HG03280 (cell line): ENCODE data around the gene GATAD2B.

Experiments used
- ATAC-seq: cut with Tn5 transposase; IDR thresholded peaks from one replicate; pipeline ENCODE4 v1.9.1; 2021; ENCODE audit warnings: mild to moderate bottlenecking, moderate library complexity; ENCODE audit not compliant: unreplicated experiment

GATAD2B gene

DNA sequence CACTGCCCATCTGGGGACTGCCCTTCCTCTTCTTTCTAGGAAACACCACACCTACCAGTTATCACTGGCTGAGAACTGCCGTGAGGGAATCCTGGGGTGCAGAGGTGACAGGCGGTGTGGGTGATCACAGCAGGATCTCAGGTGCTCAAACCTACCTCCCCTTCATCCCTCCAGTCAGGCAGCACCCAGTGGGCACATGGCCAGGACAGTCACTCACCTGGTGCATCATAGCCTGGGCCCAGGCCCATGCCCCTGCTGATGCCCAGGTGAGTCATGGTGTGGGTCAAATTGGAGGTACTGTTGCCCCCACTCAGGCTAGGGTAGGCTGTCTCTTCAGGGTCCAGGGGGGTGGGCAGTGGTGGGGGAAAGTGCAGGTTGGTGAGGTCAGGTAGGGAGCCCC, 29.0 kb upstream of the GATAD2B start:
- no peak for ATAC-seq

DNA sequence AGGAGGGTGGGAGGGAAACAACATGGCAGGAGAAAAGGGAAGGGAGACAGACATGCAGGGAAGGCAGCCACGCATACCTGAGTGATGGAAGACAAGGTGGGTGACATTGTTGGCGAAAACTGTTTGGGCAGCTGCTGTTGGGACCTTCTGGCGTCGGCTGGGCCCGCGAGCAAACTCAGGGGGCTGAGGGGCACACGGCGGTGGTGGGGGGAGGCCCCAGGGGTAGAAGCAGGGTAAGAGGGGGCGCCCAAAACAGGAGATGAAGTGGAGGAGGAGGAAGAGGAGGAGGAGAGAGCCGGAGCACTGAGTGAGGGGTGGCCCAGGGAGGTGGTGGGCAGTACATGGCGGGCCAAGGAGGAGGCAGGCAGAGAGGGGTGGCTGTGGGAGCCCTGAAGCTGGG, 28.4 kb upstream of the GATAD2B start:
- ATAC-seq, result no peak

DNA sequence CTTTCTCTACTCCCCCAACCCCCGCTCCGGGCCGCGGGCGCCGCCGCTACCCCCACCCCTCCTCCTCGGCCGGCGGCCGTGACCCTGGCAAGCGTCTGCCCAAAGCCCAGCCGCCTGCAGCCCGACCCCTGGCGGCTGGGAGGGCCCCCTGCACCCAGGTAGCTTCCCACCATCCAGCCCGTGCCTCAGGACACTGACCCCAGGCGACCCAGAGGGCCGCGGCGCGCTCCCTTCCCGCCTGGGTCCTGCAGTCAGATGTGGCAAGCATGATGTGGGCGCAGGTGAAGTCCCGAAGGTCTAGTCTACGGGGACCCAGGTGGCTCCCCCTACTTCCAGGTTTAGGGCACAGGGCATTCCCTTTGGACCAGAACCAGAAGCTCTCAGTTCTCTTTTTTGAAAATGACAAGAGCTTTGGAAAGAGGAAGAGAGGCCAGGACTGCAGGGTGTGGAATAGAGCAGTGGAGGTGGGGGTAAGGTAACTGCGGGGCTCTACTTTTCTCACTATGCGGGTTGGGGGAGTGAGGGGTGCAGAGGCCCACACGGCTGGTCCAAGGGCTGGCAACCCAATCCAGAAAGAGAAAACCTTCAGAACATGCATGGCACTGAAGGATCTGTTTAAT, 24.0 kb upstream of the GATAD2B start, which contains the start of gene DENND4B:
DENND4B (minus strand) TSS at position 97 of the 620 bp plus-strand sequence. CDS start 2,344 bp downstream, outside the sequence.
- peak; percentile 73 for ATAC-seq

DNA sequence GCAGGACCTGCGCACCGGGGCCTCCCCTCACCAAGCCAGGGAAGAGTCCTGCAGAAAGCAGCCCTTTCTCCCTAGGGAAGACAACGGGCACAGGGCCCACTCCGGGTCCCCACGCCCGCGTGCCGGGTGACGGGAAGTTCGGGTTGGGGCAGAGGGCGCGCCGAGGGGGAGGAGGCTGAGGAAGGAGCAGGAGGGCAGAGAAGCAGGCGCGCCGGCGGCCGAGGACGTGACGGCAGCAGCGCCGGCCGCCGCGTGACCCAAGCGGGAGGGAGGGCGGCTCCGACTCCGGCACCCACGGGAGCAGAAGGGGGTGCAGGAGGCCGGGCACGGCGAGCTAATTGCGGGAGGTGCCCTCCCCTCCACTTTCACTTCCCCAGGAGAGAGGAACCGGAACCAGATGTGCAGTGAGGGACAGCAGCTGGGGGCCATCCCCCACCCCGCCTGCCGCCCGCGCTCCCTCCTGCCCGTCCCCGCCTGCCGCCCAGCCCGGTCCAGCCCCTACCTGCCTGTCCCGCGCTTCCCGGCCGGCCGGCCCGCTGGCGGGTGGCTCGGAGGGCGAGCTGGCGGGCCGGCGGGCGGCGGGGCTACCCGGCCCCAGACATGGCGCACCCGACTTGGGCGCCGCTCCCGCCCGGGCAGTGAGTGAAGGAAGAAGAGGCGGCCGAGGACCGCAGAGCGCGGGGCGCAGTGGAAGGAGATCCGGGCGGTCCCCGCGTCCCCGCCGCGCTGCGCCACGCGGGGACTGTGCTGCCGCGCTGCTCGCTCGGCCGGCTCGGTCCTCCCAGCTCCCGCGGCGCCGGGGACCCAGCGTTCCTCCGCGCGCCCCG, 23.2 kb upstream of the GATAD2B start:
- ATAC-seq, result peak; percentile 59

DNA sequence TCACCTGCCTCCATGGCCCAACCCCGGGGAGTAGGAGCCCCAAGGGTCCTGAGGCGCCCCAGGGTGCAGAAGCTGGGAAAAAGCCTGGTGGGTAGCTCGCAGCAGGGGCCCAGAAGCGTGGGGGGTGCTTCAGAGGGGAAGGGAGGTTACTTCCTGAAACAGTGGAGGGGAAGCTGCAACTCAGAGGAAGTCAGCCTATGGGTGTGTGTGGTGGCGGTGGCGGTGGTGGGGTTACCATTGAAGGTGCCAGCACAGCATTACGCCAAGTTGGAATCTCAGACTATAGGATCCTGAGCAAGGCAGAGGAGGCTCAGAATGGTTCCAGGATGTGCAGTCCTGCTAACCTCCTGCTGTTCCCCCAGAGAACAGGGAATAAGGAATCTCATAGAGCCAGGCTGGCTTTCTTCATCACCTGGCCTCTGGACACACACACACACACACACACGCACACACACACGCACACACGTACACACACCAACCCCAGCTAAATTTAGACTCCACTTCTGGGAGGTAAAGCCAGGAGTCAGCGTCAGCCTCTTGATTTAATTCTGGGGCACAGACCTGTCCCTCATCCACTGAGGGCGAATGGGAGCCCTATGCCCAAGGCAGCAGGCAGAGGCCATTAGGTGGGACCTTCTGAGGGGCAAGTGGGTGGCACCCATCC, 22.5 kb upstream of the GATAD2B start:
- ATAC-seq, result no peak

DNA sequence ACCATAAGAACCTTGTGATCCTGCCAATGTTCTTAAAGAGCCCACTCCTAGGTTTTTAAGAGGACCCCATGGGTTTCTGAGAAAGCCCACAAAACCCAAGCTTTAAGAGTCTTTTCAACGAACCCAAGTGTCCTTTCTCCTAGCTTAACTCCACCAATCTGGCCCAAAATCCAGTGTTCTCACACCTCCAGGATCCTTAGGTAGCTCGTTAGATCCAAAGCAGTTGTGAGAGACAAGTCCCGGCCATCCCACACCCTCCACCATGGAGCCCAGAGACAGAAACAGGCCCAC, 22.0 kb upstream of the GATAD2B start:
- ATAC-seq, result no peak

DNA sequence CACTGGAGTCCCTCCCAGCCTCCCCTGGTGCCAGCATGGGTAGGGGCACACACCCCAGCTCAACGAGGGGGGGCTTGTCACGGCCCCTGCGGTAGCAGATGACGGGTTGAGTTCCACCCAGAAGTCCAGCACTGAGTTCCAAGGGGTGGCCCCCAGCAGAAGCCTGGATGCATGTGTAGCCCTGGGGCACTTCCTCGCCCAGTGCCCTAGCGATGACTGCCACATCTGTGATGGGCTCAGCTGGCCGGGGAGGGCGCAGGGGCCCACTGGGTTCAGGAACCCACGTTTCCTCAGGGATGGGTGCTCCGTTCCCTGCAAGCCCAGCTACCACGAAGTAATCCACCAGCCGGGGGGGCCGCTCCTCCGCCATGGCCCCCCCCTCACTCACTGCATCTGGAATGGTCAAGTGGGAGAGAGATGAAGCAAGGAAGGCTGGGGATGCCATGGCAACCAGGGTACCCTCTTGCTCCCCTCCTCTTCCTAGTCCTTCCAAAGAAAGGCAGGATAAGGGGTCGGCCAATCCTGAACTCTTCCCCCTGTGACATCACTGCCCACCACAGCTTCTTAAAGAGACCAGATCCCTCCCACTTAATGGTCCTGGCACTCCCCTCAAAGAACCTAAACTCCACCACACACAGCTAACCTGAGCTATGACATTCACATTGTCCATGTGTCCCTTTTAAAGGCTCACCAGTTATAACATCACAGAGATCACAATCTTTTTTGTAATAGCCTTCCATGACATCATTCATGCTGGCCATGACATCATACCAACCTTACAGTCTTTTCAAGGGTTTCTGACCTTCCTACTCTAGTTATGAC, 21.4 kb upstream of the GATAD2B start:
- no peak for ATAC-seq

DNA sequence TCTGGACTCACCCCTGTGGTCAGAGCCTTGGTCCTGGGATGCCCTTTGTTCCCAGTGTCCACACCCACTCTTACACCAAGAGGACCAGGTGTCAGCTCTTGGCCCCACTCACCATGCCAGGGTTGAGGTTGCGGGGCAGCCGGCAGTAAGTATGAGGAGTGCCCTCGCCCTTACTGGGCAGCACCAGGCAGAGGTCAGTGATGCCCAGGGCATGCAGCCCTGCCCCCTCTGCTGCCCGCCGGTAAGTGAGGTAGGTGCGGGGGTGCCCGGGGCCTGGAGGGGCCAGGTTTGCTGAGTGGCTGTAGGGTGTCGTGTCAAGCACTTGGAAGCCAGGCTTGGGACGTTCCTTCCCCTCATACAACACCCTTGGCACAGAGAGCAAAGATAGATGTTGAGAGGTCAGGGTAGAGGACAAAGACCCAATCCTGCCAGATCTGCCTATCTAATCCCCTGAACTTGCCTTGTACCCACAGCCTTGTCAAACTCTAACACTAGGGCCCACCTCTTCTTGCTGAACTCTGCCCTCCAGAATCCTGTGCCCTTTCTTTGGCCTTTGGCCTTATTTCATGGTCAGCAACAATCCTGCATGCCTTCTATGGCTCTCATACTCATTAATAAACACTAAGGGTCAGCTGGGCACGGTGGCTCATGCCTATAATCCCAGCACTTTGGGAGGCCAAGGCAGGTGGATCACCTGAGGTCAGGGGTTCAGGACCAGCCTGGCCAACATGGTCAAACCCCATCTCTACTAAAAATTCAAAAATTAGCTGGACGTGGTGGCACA, 20.2 kb upstream of the GATAD2B start:
- no peak for ATAC-seq

DNA sequence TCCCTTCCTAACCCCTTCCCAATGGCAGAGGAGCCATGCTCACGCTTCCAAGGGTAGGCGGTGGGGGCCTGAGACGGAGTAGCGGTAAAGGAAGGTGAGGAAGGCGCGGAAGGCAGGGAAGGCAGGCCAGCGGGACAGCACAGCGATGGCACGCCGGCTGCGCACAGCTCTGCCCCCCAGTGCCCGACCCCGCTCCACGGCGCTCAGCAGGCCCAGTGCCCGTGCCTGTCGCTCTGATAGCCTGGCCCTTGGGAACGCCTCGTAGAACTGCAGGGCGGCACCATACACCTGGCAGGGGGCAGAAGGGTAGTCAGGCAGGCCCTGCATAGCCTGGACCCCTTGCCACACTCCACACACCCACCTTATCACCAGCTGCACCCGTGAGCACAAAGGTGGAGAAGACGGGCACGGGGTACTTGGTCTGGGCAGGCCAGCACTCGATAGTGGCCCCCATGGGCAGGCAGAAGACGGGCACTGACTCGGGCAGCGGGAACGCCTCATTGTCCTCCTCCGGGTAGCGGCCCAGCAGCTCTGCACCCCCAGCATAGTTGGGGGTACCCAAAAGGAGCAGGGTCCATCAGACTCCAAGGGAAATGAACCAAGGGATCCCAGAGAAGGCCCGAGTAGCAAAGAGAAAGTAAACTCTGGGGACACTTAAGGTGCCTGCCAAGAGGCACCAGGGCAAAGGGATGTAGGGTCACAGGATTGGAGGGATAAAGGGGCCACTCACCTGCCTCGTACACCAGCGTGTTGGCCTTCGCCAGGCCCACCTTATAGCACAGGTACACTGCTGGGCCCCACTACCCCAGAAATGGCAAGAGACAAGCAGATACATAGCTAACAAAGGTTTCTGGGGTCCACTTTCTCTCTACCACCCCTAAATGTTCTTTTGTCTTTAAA, 19.3 kb upstream of the GATAD2B start:
- ATAC-seq, result no peak

DNA sequence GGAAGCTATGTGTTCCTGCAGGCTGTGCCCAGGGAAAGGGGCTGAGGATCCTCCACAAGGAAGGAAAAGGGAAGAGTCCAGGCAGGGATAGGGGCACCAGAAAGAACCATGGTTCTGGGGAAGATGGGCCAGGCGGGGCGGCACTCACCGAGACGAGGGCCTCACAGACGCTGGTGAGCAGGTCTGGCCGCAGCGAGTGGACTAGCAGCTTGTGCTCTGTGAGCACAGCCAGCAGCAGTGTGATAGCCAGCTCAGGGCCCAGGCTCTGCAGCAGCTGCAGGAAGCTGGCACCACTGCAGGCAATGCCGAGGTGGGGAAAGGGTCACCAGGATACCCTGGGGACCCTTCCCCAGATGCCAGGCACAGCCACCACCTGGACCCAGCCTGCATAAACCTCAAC, 18.0 kb upstream of the GATAD2B start:
- no peak for ATAC-seq

DNA sequence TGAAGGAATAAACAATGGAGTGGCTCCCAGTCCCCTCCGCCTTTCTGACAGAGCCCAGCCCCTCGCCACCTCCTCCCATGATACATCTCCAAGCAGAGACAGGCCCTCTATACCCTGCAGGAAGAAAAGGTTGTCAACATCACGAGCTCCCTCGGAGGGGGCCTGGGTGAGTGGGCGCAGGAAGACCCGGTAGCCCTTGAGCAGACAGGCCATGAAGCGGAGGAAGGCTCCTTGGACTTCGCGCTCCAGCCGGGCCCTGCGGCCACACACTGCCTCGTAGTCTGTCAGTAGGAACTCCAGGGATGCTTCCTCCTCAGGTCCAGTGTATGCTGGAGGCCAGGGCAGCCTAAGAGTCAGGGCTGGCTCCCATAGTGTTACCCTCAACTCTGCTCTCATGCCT, 16.7 kb upstream of the GATAD2B start:
- ATAC-seq, result no peak

DNA sequence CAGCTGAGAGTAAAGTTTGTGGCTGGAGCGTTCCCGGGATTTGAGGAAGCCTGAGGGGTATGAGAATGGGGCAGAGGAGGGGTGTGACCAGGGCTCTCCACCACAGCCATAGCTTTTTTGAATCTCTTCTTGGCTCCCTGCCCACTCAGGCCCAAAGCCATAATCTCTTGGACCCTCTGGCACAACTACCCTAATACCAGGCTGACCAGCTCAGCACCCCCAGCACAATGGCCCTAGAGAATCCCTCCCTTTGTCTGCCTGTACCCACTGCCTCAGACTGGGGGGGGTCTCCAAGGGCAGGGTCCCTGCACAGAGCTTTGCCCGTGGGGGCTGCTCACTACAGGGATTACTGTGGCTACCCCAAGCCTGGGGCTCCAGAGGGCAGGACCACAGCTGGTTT, 16.2 kb upstream of the GATAD2B start:
- ATAC-seq, result no peak

DNA sequence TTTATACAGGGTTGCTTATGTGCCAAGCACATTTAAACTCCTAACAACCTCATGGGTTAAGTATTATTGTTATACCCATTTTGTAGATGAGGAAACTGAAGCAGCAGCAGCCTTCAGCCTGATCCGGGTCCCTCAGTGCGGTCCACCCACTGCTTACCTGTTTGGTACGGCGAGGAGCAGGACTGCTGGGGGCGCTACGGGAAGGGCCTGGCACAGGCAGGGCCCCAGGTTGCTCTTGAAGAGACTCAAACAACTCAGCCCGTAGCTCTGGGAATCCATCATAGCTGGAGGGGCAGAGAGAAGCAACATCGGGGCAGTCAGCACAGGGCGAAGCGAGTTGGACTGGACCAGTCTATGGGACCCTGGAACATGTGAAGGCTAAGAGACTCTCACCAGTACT, 14.6 kb upstream of the GATAD2B start:
- no peak for ATAC-seq

DNA sequence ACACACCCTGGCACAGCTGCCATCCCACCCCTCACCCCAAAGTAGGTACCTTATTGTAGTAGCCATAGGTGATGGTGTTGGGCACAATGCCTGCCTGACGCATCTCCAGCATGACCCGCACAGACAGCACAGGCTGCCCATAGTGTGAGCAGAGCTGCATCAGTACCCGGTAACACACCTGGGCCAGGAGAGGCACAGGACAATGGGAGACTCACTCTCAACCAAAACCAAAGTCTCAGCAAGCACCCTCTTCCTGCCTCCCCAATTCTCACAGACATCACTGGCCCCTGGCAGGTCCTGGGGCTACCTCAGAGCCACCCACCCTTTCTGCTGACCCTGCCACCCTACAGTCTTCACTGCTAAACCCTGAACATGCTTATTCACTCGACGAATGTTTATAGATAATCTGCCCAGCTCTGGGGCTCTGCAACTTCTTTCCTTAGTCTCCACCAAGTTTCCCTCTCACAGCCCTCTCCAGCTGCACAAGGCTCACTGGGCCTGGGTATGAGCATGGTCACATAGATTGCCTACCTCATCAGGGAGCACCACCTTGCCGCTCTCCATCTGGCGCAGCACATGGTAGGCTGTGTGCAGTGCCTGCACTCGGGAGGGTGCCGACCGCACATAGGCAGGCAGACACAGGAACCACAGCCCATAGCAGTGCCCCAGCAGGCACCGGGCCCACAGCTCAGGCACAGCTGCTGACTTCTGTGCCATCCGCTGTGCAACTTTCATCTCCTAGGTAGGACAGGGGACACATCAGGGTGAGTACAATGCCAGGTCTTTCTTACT, 13.4 kb upstream of the GATAD2B start:
- no peak for ATAC-seq

DNA sequence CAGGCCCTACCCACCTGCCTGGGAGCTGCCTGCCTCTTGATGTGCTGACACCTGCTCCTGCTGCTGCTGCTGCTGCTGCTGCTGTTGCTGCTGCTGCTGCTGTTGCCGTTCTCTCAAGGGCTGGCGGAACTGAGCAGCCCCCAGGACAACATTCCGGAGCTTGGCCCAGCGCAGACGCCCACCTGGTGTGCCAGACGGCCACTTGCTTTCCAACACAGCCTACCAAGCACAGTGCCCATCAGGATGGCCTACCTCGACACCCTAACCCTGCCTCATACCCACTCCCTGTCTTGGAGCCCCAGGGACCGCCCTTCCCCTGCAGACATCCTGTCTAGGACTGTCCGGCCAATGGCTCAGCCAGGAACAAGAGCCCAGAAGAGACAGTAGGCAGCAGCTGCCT, 12.0 kb upstream of the GATAD2B start:
- ATAC-seq, result no peak

DNA sequence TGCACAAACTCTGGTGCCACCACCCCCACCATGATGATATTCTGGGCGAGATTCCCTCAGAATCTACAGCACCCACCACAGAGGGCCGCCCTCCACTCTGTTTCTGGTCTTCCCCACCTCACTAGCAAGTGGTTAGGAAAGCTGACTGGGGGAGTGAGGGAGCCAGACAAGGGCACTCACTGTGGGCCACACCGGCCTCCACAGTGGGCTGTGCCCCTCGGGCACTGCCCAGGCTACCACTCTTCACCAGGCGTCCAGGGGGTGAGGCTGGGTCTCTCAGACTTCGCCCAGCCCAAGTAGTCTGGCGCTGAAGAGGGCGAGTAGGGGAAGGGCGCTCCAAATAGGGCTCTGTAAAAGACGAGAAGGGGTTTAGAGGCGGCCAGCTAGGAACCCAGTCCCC, 11.2 kb upstream of the GATAD2B start:
- ATAC-seq, result no peak

DNA sequence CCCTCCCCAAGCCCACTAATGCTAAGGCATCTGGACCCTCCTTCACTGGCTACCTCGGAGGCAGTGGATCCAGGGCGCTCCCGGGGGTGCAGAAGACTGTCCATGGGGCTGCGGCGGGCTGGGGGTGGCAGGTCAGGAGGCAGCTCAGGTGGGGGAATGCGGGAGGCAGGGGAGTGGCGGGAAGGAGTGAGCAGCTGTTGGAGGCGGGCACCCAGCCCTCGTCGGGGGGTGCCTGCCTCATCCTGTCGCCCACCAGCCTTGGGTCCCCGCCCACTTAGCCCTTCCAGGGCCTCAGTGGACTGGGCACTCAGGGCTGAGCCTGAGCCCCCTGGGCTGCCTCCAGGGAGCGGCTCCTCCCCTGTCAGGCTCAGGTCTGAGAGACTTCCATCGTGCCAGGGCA, 10.7 kb upstream of the GATAD2B start:
- ATAC-seq, result no peak

DNA sequence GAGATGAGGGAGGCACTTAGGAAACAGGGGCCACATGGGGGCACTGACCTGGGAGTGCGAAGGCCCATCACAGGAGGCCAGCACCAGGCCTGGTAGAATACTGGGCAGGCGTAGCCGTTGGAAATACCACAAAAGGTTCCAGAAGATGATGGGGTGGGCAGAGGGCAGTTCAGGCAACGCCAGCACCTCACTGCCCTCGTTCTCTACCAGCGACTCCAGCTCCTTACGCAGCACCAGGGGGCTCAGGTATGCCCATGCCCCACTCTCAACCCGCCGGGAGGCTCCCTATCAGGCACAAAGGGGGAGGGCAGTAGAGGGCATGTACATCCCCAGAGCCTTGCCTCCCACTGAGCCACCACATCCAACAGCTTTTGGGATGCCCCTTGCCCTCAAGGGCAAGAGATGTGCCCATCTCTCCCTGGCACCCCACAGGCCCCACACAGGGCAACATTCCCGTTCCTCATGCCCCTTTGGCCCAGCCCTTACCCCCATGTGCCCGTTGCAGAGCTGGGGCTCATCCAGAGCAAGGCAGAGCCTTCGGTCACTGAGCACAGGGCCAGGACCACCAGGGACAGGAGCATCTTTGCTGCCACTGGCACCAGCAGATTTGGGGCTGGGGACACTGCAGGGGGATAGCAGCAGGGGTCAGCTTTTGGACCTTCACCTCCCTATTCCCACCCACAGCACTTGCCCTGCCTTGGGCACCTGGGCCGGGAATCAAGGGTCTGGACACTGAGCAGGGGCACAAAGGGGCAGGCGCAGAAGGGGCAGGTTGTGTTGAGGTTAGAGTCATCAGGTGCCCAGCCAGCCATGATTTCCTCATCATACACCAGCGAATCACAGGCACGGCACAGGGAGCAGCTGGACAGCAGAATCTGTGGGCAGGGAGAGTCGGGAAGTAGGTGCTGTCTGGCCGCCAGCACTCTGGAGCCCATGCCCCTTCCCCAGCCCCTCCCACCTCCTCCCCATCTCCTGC, 9.7 kb upstream of the GATAD2B start:
- ATAC-seq, result no peak
